T-helper 1 cell (primary cell): ENCODE data around the gene RPS6KA5.
"Not testable (repeated sequence)": the region's sequence is repeated elsewhere in the genome, so short reads cannot be mapped to it uniquely, and the experiment has no call there.

Experiments used
- DNase-seq, 5 donors: peaks; one replicate each; pipeline ENCODE4 v3.0.0-alpha.2; 2012 to 2020

Gene RPS6KA5

GRCh38 chr14:90828642-90829487 lies 231.6 kb downstream of the RPS6KA5 start:
- DNase-seq, result peak in 1 of 5 donors; percentile 82

GRCh38 chr14:90827919-90828610 lies 232.4 kb downstream of the RPS6KA5 start:
- DNase-seq, result peak; percentile 81 to 91 (median 88)

- DNase-seq, result not testable (repeated sequence)
Measured at GRCh38 chr14:90823542-90823941, 236.9 kb downstream of the RPS6KA5 start.

GRCh38 chr14:90820958-90821357 lies 239.5 kb downstream of the RPS6KA5 start:
- DNase-seq, result peak in 4 of 5 donors; percentile 32 to 73 (median 46)

- DNase-seq, result no peak
Measured at GRCh38 chr14:90819734-90820393, 240.6 kb downstream of the RPS6KA5 start.

- no peak for DNase-seq
Measured at GRCh38 chr14:90818715-90819114, 241.7 kb downstream of the RPS6KA5 start.

- no peak for DNase-seq
Measured at GRCh38 chr14:90816681-90817436, 243.6 kb downstream of the RPS6KA5 start.

GRCh38 chr14:90815822-90816662 lies 244.4 kb downstream of the RPS6KA5 start, which contains the start of gene TTC7B:
TTC7B (minus strand) TSS chr14:90816430; CDS start chr14:90816295, 135 bp downstream.
- DNase-seq, result peak in 1 of 5 donors; percentile 21

- no peak for DNase-seq
Measured at GRCh38 chr14:90815572-90815821, 244.9 kb downstream of the RPS6KA5 start.

- DNase-seq, result no peak
Measured at GRCh38 chr14:90814806-90815571, 245.5 kb downstream of the RPS6KA5 start.

- DNase-seq, result no peak
Measured at GRCh38 chr14:90813442-90813841, 247.0 kb downstream of the RPS6KA5 start.

- no peak for DNase-seq
Measured at GRCh38 chr14:90812109-90812508, 248.3 kb downstream of the RPS6KA5 start.

- DNase-seq, result no peak
Measured at GRCh38 chr14:90811641-90812040, 248.8 kb downstream of the RPS6KA5 start.

- no peak for DNase-seq
Measured at GRCh38 chr14:90810806-90811205, 249.6 kb downstream of the RPS6KA5 start.

- DNase-seq, result no peak
Measured at GRCh38 chr14:90809530-90810312, 250.7 kb downstream of the RPS6KA5 start.

GRCh38 chr14:90808759-90809529 lies 251.5 kb downstream of the RPS6KA5 start:
- DNase-seq, result no peak

GRCh38 chr14:90807060-90807459 lies 253.4 kb downstream of the RPS6KA5 start:
- DNase-seq, result no peak

GRCh38 chr14:90805662-90806540 lies 254.5 kb downstream of the RPS6KA5 start:
- DNase-seq, result no peak

- DNase-seq, result no peak
Measured at GRCh38 chr14:90805084-90805391, 255.4 kb downstream of the RPS6KA5 start.
